ENCODE measurements around the gene LSP1. TPM values are rescaled to one million over a fixed set of nuclear protein-coding genes. Genes with fewer than 3 reads are reported as not detected.

LSP1 gene
- total and polyA plus RNA-seq, 2 of the 8 experiments (the other 6 are each of a cell fraction or from before 2014, with no cell fraction given): 0.03 TPM; not detected in 1

GRCh38 chr11:1932105-1932480 is 79.2 kb downstream of the LSP1 start (continued):
- TF ChIP-seq, protein P1, sequence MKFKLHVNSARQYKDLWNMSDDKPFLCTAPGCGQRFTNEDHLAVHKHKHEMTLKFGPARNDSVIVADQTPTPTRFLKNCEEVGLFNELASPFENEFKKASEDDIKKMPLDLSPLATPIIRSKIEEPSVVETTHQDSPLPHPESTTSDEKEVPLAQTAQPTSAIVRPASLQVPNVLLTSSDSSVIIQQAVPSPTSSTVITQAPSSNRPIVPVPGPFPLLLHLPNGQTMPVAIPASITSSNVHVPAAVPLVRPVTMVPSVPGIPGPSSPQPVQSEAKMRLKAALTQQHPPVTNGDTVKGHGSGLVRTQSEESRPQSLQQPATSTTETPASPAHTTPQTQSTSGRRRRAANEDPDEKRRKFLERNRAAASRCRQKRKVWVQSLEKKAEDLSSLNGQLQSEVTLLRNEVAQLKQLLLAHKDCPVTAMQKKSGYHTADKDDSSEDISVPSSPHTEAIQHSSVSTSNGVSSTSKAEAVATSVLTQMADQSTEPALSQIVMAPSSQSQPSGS (IDR thresholded peaks at IDR 0.05; ENCODE audit: low read length): no peak
- no peak for TF ChIP-seq RFX5 (IDR thresholded peaks at IDR 0.05; ENCODE audit: borderline replicate concordance, low read depth, low read length)
- TF ChIP-seq SAP30 (IDR thresholded peaks at IDR 0.05; ENCODE audit: insufficient read depth, insufficient replicate concordance, low read length): no peak
- no peak for TF ChIP-seq SP1 (IDR thresholded peaks at IDR 0.05; ENCODE audit: low read depth, low read length)
- TF ChIP-seq SP4 (IDR thresholded peaks at IDR 0.05; ENCODE audit: low read length): no peak
- TF ChIP-seq CHD1 (IDR thresholded peaks at IDR 0.05; ENCODE audit: low read depth, low read length): no peak

Data from H1 (cell line).